IPS-18a (cell line): ENCODE measurements around the gene UBXN4.

ENCODE experiments used
- H3K27ac ChIP-seq: one replicate; pipeline ENCODE4 v1.5.1; 2013; ENCODE audit warnings: low read length
- H3K27me3 ChIP-seq: one replicate; pipeline ENCODE4 v1.6.1; 2013; ENCODE audit warnings: mild to moderate bottlenecking, low read length; ENCODE audit not compliant: control insufficient read depth, insufficient read depth
- H3K36me3 ChIP-seq: one replicate; pipeline ENCODE4 v1.6.1; 2013; ENCODE audit warnings: low read depth, low read length; ENCODE audit not compliant: control insufficient read depth
- H3K4me1 ChIP-seq: one replicate; pipeline ENCODE4 v1.6.1; 2013; ENCODE audit warnings: low read depth, low read length; ENCODE audit not compliant: control insufficient read depth
- H3K4me3 ChIP-seq: one replicate; pipeline ENCODE4 v1.5.1; 2013; ENCODE audit warnings: low read length
- H3K9ac ChIP-seq: one replicate; pipeline ENCODE4 v1.6.1; 2013; ENCODE audit warnings: mild to moderate bottlenecking, low read length, moderate library complexity
- H3K9me3 ChIP-seq: one replicate; pipeline ENCODE4 v1.6.1; 2013; ENCODE audit warnings: low read depth, low read length; ENCODE audit not compliant: control insufficient read depth

The UBXN4 gene

GRCh38 chr2:135733045-135733444, 8.6 kb upstream of the UBXN4 start:
- H3K4me3 ChIP-seq = no peak overlapping the region
- H3K27ac ChIP-seq = no peak overlapping the region
- H3K4me1 ChIP-seq = no peaks in the 10 kb centered on the region
- no peaks in the 10 kb centered on the region for H3K36me3 ChIP-seq
- no peaks in the 10 kb centered on the region for H3K9me3 ChIP-seq
- no peaks in the 10 kb centered on the region for H3K27me3 ChIP-seq
- H3K9ac ChIP-seq = no peak overlapping the region

DNA sequence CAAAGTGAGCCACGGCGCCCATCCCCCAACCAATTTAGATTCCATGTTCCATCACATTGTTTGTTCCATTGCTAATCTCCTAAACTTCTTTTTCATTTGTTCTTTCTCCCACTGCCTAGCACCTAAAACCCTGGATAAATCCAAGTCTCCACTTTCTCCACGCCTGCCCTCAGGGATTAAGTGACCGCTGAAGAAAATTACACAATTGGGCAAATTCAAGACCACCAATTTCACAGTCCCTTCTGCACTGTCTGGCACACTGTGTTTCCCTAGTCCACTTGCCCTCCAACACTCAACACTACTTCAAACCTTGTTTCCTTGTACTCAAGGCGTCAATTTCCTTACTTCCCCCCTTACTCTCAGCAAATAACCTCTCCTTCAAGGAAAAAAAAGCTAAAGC, 5.1 kb upstream of the UBXN4 start:
- Histone ChIP-seq H3K9ac (no peak overlapping the region), H3K27me3 (no peaks in the 10 kb centered on the region), H3K36me3 (no peaks in the 10 kb centered on the region), H3K4me3 (no peak overlapping the region), H3K4me1 (no peaks in the 10 kb centered on the region), H3K27ac (no peak overlapping the region), H3K9me3 (no peaks in the 10 kb centered on the region)

GRCh38 chr2:135740206-135740605, 1.4 kb upstream of the UBXN4 start:
- Histone ChIP-seq H3K9me3 (no peaks in the 10 kb centered on the region), H3K36me3 (no peaks in the 10 kb centered on the region)

DNA sequence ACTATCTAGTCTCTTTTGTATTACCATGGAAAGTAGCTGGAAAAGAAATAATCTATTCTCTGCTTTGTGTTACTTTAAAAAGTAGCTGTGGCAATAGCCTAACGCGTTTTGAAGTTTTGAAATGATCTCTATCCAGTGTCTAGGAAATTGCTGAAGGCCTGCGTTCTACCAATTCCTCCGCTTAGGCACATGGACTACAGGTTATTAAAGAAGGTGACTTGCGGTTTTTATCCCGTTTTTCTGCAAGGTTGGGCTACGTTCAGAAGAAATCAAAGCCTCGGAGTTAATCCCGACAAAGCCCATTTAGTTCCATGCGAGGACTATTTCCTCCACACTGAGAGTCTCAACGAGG, 636 bp upstream of the UBXN4 start:
- Histone ChIP-seq H3K27me3 (no peaks in the 10 kb centered on the region), H3K27ac (no peak overlapping the region), H3K9me3 (no peaks in the 10 kb centered on the region), H3K9ac (no peak overlapping the region), H3K4me1 (peaks cover 13% of the 10 kb centered on the region), H3K36me3 (peaks cover 2% of the 10 kb centered on the region), H3K4me3 (no peak overlapping the region)

More at GRCh38 chr2:135740206-135740605, 1.4 kb upstream of the UBXN4 start:
- Histone ChIP-seq H3K4me3 (no peak overlapping the region), H3K27me3 (no peaks in the 10 kb centered on the region), H3K9ac (no peak overlapping the region), H3K4me1 (peaks cover 13% of the 10 kb centered on the region), H3K27ac (no peak overlapping the region)

GRCh38 chr2:135742325-135742757, 686 bp downstream of the UBXN4 start:
- peak overlapping the region; percentile 92 for H3K9ac ChIP-seq

GRCh38 chr2:135743860-135744259, 2.2 kb downstream of the UBXN4 start:
- no peaks in the 10 kb centered on the region for H3K27me3 ChIP-seq
- H3K9me3 ChIP-seq = no peaks in the 10 kb centered on the region
- no peak overlapping the region for H3K27ac ChIP-seq
- H3K9ac ChIP-seq = no peak overlapping the region
- peaks cover 13% of the 10 kb centered on the region for H3K4me1 ChIP-seq
- peaks cover 15% of the 10 kb centered on the region for H3K36me3 ChIP-seq
- H3K4me3 ChIP-seq = peak overlapping the region; percentile 95

More at GRCh38 chr2:135742325-135742757, 686 bp downstream of the UBXN4 start:
- Histone ChIP-seq H3K36me3 (peaks cover 8% of the 10 kb centered on the region), H3K9me3 (no peaks in the 10 kb centered on the region), H3K27me3 (no peaks in the 10 kb centered on the region), H3K4me1 (peaks cover 13% of the 10 kb centered on the region), H3K4me3 (peak overlapping the region; percentile 95), H3K27ac (peak overlapping the region; percentile 73)

GRCh38 chr2:135744760-135745314, 3.2 kb downstream of the UBXN4 start:
- Histone ChIP-seq H3K4me1 (peaks cover 13% of the 10 kb centered on the region), H3K36me3 (peaks cover 23% of the 10 kb centered on the region), H3K27me3 (no peaks in the 10 kb centered on the region), H3K9me3 (no peaks in the 10 kb centered on the region), H3K27ac (no peak overlapping the region), H3K9ac (no peak overlapping the region), H3K4me3 (no peak overlapping the region)

DNA sequence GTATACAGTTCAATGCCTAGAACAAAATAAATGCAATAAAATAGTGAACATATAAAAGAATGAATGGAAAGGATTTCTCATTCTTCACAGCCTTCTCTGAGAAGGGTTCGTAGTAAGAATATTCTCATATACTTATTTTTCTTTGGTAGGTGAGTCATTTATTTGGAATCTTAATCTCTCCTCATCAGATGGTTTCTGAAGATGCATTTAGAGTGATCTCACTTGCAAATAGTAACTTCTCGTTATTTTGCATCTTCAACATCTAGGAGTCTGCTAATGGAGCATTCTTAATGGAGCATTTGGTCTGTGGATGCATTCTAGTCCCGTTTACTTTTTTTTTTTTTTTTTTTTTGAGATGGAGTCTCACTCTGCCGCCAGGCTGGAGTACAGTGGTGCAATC, 3.9 kb downstream of the UBXN4 start:
- Histone ChIP-seq H3K9me3 (no peaks in the 10 kb centered on the region), H3K4me1 (peaks cover 13% of the 10 kb centered on the region), H3K27me3 (no peaks in the 10 kb centered on the region)

DNA sequence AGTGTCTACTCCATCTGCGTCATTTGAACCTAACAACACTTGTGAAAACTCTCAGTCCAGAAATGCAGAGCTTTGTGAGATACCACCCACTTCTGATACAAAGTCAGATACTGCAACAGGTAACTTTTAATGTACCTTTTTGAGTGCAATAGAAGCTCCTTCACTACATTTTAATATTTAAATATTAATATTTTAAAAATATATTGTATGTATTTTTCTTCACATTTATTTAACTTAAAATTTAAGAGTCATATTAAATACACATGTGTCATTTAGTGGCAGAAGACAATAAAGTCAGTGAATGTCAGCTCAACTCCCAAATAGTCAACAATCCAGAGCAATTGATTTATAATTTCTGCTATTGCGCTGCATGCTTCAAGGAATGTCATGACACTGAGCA, 13.9 kb downstream of the UBXN4 start:
- H3K4me3 ChIP-seq = no peak overlapping the region
- no peak overlapping the region for H3K27ac ChIP-seq
- H3K36me3 ChIP-seq = peaks cover 58% of the 10 kb centered on the region
- no peak overlapping the region for H3K9ac ChIP-seq
- no peaks in the 10 kb centered on the region for H3K9me3 ChIP-seq
- no peaks in the 10 kb centered on the region for H3K27me3 ChIP-seq
- H3K4me1 ChIP-seq = no peaks in the 10 kb centered on the region

More for the DNA sequence above, 3.9 kb downstream of the UBXN4 start:
- no peak overlapping the region for H3K4me3 ChIP-seq
- H3K27ac ChIP-seq = no peak overlapping the region
- H3K36me3 ChIP-seq = peaks cover 27% of the 10 kb centered on the region
- H3K9ac ChIP-seq = no peak overlapping the region

- no peaks in the 10 kb centered on the region for H3K4me1 ChIP-seq
- H3K9ac ChIP-seq = no peak overlapping the region
- H3K27me3 ChIP-seq = no peaks in the 10 kb centered on the region
- no peaks in the 10 kb centered on the region for H3K9me3 ChIP-seq
- no peak overlapping the region for H3K4me3 ChIP-seq
- H3K27ac ChIP-seq = no peak overlapping the region
- peaks cover 65% of the 10 kb centered on the region for H3K36me3 ChIP-seq
Measured at GRCh38 chr2:135756692-135757091, 15.0 kb downstream of the UBXN4 start.

DNA sequence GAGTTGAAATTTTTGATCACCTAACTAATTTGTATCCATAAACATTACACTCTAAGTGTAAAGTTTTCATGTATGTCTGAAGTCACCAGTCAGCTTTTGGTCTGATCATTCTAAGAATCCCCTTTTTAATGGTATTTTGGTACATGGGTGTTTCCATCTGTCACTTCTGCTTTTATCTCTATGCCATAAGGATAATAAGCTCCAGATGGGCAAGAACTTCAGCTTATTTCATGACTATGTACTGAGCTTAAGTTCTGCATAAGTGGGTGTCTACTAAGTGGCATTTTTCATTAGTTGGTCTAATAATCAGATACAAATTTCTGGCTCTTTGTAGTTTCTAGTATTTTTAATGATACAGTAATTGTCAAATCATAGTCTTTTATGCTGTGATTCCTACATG, 20.4 kb downstream of the UBXN4 start:
- Histone ChIP-seq H3K9ac (no peak overlapping the region), H3K9me3 (no peaks in the 10 kb centered on the region), H3K4me1 (no peaks in the 10 kb centered on the region), H3K36me3 (peaks cover 54% of the 10 kb centered on the region), H3K4me3 (no peak overlapping the region), H3K27ac (no peak overlapping the region), H3K27me3 (no peaks in the 10 kb centered on the region)

GRCh38 chr2:135762530-135762929, 20.9 kb downstream of the UBXN4 start:
- H3K27ac ChIP-seq = no peak overlapping the region
- H3K4me3 ChIP-seq = no peak overlapping the region
- no peaks in the 10 kb centered on the region for H3K4me1 ChIP-seq
- H3K9ac ChIP-seq = no peak overlapping the region
- H3K36me3 ChIP-seq = peaks cover 55% of the 10 kb centered on the region
- H3K9me3 ChIP-seq = no peaks in the 10 kb centered on the region
- no peaks in the 10 kb centered on the region for H3K27me3 ChIP-seq
